ENCODE results near the gene NPL. TPM values are rescaled to one million over a fixed set of nuclear protein-coding genes. Genes with fewer than 3 reads are reported as not detected.

Gene NPL
- total RNA-seq, 3 donors from 2014 or later: 8.2 to 20.6 (median 19.3) TPM

DNA sequence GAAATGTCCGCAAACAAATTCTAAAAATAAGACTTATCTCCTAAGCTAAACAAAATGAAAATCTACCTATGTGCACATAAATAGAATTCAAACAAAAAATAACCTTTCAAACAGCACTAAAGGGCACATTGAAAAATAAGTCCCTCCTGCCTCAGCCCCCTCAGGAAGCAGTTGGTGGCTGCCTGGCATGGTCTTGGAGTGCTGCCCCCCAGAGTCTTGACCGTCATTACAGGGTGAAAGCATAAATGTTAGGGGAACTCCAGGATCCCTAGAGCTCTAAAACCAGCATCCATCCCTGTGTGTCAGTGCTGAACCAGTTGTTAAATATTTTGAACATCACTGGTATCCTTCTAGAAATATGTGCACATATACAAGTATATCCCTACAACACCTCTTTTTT lies 6.5 kb upstream of the NPL start:
- Histone ChIP-seq H3K4me1 (no peaks in the 10 kb centered on the region), H3K27me3 (no peaks in the 10 kb centered on the region), H3K4me3 (no peak overlapping the region), H3K9me3 (no peaks in the 10 kb centered on the region), H3K36me3 (no peaks in the 10 kb centered on the region), H3K27ac (no peak overlapping the region)
- no peak for DNase-seq (ENCODE audit: low spot score in 2 of 2)
- no peak for TF ChIP-seq POLR2A (IDR thresholded peaks at IDR 0.05)
- TF ChIP-seq, protein P1, sequence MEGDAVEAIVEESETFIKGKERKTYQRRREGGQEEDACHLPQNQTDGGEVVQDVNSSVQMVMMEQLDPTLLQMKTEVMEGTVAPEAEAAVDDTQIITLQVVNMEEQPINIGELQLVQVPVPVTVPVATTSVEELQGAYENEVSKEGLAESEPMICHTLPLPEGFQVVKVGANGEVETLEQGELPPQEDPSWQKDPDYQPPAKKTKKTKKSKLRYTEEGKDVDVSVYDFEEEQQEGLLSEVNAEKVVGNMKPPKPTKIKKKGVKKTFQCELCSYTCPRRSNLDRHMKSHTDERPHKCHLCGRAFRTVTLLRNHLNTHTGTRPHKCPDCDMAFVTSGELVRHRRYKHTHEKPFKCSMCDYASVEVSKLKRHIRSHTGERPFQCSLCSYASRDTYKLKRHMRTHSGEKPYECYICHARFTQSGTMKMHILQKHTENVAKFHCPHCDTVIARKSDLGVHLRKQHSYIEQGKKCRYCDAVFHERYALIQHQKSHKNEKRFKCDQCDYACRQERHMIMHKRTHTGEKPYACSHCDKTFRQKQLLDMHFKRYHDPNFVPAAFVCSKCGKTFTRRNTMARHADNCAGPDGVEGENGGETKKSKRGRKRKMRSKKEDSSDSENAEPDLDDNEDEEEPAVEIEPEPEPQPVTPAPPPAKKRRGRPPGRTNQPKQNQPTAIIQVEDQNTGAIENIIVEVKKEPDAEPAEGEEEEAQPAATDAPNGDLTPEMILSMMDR (IDR thresholded peaks at IDR 0.05): no peak
- intact Hi-C loops (cut with DNase I; ENCODE audit: low total_unique reads): loop anchor here (5.0 kb wide), 1 partner anchor 181 kb away; the partner anchor contains the start of gene RGS16

DNA sequence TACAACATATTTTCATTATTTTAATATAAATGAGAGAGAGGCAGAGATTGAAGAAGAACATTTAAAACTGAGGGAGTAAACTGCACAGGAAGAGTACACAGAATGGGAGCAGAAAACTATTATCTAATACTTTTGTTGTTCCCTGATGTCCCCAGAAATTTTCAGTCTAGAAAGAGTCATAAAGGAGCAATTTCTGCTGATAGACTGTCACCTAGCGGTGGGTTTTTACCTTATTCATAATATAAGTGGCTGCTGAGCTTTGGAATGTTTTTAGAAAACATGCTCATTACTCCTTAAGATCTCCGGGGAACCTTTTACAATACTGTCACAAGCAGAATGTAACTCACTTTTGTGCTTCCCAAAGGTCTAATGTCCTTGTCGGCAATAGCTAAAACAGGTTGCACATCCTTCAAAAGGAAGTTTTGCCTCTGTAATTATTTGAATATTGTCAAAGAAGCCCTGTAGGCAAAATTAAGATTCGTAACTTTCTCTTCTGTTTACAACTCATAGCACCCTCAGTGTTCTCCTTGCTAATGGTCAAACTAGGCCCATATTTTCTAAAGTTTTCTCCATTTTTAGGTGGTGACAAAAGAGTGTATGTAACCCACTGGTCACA lies 4.9 kb upstream of the NPL start:
- H3K4me3 ChIP-seq: no peak overlapping the region
- DNase-seq (ENCODE audit: low spot score in 2 of 2): no peak
- no peaks in the 10 kb centered on the region for H3K9me3 ChIP-seq
- no peaks in the 10 kb centered on the region for H3K27me3 ChIP-seq
- no peaks in the 10 kb centered on the region for H3K36me3 ChIP-seq
- H3K27ac ChIP-seq: no peak overlapping the region
- intact Hi-C loops (cut with DNase I; ENCODE audit: low total_unique reads): loop anchor here (5.0 kb wide), 1 partner anchor 182 kb away; the partner anchor contains the start of gene RGS16
- no peak for TF ChIP-seq POLR2A (IDR thresholded peaks at IDR 0.05)
- TF ChIP-seq, protein P1 (IDR thresholded peaks at IDR 0.05): peak; percentile 81 to 89 (median 88)
- no peaks in the 10 kb centered on the region for H3K4me1 ChIP-seq

DNA sequence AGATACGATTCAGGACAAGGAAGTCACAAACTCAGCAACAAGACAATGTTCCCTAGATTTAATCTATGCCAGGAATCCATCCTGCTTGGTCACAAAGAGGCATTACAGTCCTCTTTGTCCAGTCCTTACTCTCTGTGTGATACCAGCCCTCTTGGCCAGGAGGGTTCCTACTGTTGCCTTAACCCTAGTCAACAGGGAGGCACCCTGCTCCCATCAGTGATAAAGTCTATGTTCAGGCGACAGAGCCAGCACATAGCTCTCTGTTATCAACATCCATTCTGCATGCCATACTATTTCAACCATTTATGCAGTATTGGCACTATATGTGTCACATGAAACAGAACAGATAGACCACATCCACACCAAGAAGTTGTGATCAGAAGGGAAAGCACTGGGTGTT lies 4.4 kb upstream of the NPL start:
- H3K4me3 ChIP-seq: no peak overlapping the region
- H3K9me3 ChIP-seq: no peaks in the 10 kb centered on the region
- no peaks in the 10 kb centered on the region for H3K36me3 ChIP-seq
- H3K27me3 ChIP-seq: no peaks in the 10 kb centered on the region
- no peak overlapping the region for H3K27ac ChIP-seq
- no peak for DNase-seq (ENCODE audit: low spot score in 2 of 2)
- H3K4me1 ChIP-seq: no peaks in the 10 kb centered on the region
- intact Hi-C loops (cut with DNase I; ENCODE audit: low total_unique reads): no loop called here
- TF ChIP-seq POLR2AphosphoS5 (IDR thresholded peaks at IDR 0.05) (no peak), POLR2A (IDR thresholded peaks at IDR 0.05) (no peak)
- TF ChIP-seq, protein P1 (IDR thresholded peaks at IDR 0.05): no peak

DNA sequence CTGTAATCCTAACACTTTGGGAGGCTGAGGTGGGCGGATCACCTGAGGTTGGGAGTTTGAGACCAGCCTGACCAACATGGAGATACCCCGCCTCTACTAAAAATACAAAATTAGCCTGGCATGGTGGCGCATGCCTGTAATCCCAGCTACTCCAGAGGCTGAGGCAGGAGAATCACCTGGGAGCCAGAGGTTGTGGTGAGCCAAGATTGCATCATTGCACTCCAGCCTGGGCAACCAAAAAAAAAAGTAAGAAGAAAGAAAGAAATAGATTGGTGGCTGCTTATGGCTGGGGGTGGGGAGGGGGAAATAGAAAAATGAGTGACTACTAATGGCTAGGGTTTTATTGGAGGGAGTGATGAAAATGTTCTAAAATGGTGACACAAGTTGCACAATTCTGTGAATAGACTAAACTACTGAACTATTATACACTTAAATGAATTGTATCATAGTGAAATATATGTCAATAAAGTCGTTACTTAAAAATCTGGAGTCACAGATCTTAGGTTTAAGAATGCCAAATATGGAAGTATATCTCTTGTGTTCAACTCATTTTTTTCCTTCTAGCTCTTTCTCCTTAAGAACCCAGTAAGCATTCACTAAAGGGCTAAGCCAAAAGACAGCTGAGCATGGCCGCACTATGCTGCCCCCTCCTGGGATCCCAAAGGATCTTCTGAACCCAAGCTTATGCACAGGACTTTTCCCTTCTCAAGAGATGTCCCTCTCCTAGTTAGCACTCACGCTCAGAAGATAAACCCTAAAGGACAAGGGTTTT lies 3.2 kb upstream of the NPL start:
- Histone ChIP-seq H3K27me3 (no peaks in the 10 kb centered on the region), H3K4me3 (no peak overlapping the region), H3K27ac (no peak overlapping the region), H3K9me3 (no peaks in the 10 kb centered on the region), H3K36me3 (no peaks in the 10 kb centered on the region), H3K4me1 (no peaks in the 10 kb centered on the region)
- intact Hi-C loops (cut with DNase I; ENCODE audit: low total_unique reads): no loop called here
- no peak for DNase-seq (ENCODE audit: low spot score in 2 of 2)
- no peak for TF ChIP-seq POLR2AphosphoS5 (IDR thresholded peaks at IDR 0.05)
- TF ChIP-seq, protein P1 (IDR thresholded peaks at IDR 0.05): peak in 2 of 3 donors; percentile 46 to 55

DNA sequence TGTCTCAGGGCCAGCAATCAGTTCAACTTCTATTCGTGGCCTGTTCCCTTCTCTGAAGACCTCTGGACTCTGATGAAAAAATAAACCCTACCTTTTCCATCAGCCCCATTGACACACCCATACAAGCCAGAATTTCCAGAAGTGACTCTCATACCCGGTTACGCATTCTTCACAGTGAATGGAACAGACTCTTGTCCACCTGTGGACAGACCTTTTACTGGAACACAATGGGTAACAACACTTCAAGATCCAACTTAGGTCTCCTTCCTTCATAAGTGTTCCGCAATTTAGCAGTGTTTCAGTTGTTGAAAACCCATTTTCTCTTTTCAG lies 2.6 kb upstream of the NPL start:
- intact Hi-C loops (cut with DNase I; ENCODE audit: low total_unique reads): no loop called here
- Histone ChIP-seq H3K27ac (no peak overlapping the region), H3K4me3 (no peak overlapping the region), H3K9me3 (no peaks in the 10 kb centered on the region), H3K27me3 (no peaks in the 10 kb centered on the region), H3K4me1 (no peaks in the 10 kb centered on the region), H3K36me3 (no peaks in the 10 kb centered on the region)
- DNase-seq (ENCODE audit: low spot score in 2 of 2): no peak
- TF ChIP-seq POLR2A (IDR thresholded peaks at IDR 0.05) (no peak), POLR2AphosphoS5 (IDR thresholded peaks at IDR 0.05) (no peak)
- TF ChIP-seq, protein P1 (IDR thresholded peaks at IDR 0.05): no peak
